Measurements from ENCODE around the gene CENPP. TPM values are rescaled to one million over a fixed set of nuclear protein-coding genes. Genes with fewer than 3 reads are reported as not detected.
"Not testable (repeated sequence)": the region's sequence is repeated elsewhere in the genome, so short reads cannot be mapped to it uniquely, and the experiment has no call there.

Gene CENPP
- total RNA-seq, 2 experiments from 2014 or later = 21.8 to 23.5 TPM

GRCh38 chr9:92545002-92545510, 219.3 kb downstream of the CENPP start:
- intact Hi-C loops (cut with micrococcal nuclease) = no loop called here
- H3K27ac Mint-ChIP-seq = no peak overlapping the region
- no peaks in the 10 kb centered on the region for H3K27me3 Mint-ChIP-seq
- no peak overlapping the region for H3K4me3 Mint-ChIP-seq
- no peak for DNase-seq
- ChIA-PET POLR2A (no interaction called here), CTCF (no interaction called here)
- no peaks in the 10 kb centered on the region for H3K9me3 Mint-ChIP-seq
- H3K36me3 Mint-ChIP-seq = peaks cover 5% of the 10 kb centered on the region
- H3K4me1 Mint-ChIP-seq (ENCODE audit: low read depth) = no peaks in the 10 kb centered on the region

DNA sequence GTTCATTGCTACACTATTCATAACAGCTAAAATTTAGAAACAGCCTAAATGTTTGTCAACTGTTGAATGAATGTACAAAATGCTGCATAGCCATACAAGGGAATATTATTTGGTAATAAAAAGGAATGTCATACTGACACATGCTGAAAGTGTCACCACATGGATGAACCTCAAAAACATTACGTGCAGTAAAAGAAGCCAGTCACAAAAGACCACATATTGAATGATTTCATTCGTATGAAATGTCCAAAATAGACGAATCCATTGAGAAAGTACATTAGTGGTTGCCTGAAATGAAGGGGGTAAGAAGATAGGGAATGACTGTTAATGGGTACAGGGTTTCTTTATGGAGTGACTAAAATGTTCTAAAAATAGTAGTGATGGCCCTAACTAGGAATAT, 221.6 kb downstream of the CENPP start:
- Mint-ChIP-seq H3K9me3 (no peaks in the 10 kb centered on the region), H3K4me3 (no peak overlapping the region), H3K27me3 (no peaks in the 10 kb centered on the region), H3K27ac (no peak overlapping the region), H3K4me1 (ENCODE audit: low read depth) (no peaks in the 10 kb centered on the region), H3K36me3 (peaks cover 5% of the 10 kb centered on the region)
- POLR2A ChIA-PET = no interaction called here
- intact Hi-C loops (cut with micrococcal nuclease) = no loop called here
- CTCF ChIA-PET = no interaction called here
- no peak for DNase-seq

DNA sequence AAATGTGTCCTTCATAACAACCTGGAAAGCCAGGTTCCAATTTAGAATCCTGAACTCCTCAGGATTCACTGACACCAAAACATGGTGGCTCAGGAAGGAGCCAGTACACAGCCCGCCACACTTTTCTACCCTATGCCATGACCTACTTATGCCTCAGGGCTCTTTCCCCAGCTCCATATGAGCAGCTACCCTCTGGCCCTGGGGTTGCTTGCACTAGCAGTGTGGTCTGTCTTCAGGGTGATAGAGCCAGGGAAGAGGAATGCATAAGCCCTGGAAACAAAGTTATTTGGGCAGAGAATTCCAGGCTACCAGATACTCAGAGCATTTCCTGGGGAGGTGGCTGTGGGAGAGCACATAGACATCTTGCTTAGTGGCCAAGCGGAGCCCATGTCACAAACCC, 225.0 kb downstream of the CENPP start:
- no peaks in the 10 kb centered on the region for H3K9me3 Mint-ChIP-seq
- no peaks in the 10 kb centered on the region for H3K4me1 Mint-ChIP-seq (ENCODE audit: low read depth)
- H3K36me3 Mint-ChIP-seq = peaks cover 5% of the 10 kb centered on the region
- ChIA-PET POLR2A (no interaction called here), CTCF (no interaction called here)
- DNase-seq = no peak
- H3K27me3 Mint-ChIP-seq = no peaks in the 10 kb centered on the region
- no peak overlapping the region for H3K4me3 Mint-ChIP-seq
- intact Hi-C loops (cut with micrococcal nuclease) = no loop called here
- no peak overlapping the region for H3K27ac Mint-ChIP-seq

DNA sequence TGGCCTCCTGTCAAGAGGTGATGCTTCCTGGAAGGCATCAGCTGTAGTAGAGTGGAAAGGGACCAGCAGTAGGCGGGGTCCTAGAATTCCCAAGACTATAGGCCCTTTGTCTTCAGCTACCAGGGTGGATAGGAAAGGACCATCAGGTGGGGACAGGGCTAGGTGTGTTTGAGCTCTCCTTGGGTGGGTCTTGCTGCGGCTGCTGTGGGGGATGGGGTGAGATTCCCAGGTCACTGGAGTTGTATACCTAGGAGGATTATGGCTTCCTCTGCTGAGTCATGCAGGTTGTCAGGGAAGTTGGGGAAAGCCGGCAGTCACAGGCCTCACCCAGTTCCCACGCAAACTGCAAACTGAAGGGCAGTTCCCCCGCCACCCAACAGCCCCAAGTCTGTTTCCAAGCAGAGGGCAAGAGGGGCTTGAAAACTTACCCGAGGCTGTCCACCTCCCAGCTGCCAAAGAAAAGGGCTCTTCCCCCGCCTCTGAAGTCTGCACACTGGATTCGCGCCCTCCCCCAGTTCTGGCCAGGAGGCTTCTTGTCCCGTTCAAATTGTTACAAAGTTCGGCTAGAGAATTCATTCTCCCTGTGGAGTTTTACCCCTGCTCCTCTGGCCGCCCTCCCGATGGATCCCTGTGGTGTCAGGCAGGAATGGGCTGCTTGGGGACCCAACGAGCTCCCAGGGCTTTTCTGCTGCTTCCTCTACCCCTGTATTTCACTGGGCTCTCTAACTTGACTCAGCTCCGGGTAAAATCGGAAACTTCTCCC, 233.0 kb downstream of the CENPP start:
- intact Hi-C loops (cut with micrococcal nuclease) = no loop called here
- H3K27ac Mint-ChIP-seq = no peak overlapping the region
- ChIA-PET CTCF (no interaction called here), POLR2A (no interaction called here)
- no peak for DNase-seq
- no peaks in the 10 kb centered on the region for H3K27me3 Mint-ChIP-seq
- peaks cover 2% of the 10 kb centered on the region for H3K36me3 Mint-ChIP-seq
- no peaks in the 10 kb centered on the region for H3K9me3 Mint-ChIP-seq
- H3K4me3 Mint-ChIP-seq = no peak overlapping the region
- H3K4me1 Mint-ChIP-seq (ENCODE audit: low read depth) = no peaks in the 10 kb centered on the region

DNA sequence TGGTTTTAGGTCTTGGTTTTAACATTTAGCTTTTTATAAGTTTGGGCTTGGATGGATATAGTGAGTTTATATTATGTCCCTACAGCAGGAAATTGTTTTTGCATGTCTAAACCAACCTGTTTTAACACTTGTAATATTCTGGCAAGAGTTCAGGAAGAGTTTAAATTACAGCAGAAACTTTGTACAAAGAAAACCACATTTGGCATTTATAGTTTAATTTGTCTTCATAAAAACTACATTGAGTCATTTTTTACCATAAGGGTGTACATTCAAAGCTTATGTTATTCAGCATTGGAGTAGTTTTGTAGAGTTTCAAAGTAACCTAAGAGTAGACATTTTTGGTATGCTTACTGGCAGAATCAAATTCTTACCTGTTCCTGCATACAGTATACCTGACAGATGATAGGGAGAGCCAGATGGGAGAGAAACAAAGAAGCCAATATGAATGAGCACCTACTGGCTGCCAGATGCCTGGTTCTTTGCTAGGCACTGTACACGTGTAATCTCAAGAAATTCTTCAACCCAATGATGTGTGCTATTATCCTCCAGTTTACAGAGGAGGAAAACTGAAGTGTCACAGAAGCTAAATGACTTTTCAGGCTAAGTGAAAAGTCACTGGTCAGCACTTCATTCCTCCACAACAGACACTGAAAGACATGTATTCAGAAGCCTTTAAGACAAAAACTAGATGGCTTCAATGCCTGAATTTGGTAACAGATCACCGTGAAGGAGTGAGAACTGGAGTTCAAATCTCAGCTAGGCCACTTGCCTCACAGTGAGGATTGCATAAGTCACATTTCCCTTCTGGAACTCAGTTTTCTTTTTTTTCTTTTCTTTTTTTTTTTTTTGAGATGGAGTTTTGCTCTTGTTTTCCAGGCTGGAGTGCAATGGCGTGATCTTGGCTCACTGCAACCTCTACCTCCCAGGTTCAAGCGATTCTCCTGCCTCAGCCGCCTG, 235.9 kb downstream of the CENPP start:
- CTCF ChIA-PET = no interaction called here
- POLR2A ChIA-PET = no interaction called here

DNA sequence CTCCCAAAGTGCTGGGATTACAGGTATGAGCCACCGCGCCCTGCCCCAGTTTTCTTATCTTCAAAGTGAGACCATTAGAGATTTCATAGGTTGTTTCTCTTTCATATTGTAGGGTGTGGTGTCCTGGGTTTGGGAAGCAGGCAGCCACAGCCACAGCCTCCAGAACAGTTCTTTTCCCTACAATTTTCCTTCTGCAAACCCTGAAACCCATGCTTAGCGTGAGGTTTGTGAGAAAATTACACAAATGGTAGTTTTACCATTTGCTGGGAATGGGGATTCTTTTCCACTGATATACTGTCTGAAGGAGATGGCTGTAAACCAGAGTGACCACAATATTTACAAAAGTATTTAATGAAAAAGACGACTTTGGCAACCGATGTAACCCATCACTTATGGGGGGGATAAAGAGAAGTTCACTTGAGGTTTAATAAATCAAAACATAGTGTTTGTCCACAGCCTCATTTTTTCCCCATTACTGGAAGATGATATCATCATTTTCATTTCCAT, 236.8 kb downstream of the CENPP start:
- intact Hi-C loops (cut with micrococcal nuclease) = no loop called here
- Mint-ChIP-seq H3K36me3 (peaks cover 3% of the 10 kb centered on the region), H3K27me3 (no peaks in the 10 kb centered on the region), H3K4me1 (ENCODE audit: low read depth) (no peaks in the 10 kb centered on the region), H3K4me3 (no peak overlapping the region), H3K9me3 (peaks cover 11% of the 10 kb centered on the region), H3K27ac (no peak overlapping the region)
- ChIA-PET CTCF (no interaction called here), POLR2A (no interaction called here)
- no peak for DNase-seq

More for the DNA sequence above, 235.9 kb downstream of the CENPP start:
- no peak overlapping the region for H3K27ac Mint-ChIP-seq
- no peaks in the 10 kb centered on the region for H3K27me3 Mint-ChIP-seq
- intact Hi-C loops (cut with micrococcal nuclease) = no loop called here
- H3K4me1 Mint-ChIP-seq (ENCODE audit: low read depth) = no peaks in the 10 kb centered on the region
- H3K36me3 Mint-ChIP-seq = peaks cover 3% of the 10 kb centered on the region
- DNase-seq = no peak
- no peak overlapping the region for H3K4me3 Mint-ChIP-seq
- H3K9me3 Mint-ChIP-seq = peaks cover 7% of the 10 kb centered on the region

DNA sequence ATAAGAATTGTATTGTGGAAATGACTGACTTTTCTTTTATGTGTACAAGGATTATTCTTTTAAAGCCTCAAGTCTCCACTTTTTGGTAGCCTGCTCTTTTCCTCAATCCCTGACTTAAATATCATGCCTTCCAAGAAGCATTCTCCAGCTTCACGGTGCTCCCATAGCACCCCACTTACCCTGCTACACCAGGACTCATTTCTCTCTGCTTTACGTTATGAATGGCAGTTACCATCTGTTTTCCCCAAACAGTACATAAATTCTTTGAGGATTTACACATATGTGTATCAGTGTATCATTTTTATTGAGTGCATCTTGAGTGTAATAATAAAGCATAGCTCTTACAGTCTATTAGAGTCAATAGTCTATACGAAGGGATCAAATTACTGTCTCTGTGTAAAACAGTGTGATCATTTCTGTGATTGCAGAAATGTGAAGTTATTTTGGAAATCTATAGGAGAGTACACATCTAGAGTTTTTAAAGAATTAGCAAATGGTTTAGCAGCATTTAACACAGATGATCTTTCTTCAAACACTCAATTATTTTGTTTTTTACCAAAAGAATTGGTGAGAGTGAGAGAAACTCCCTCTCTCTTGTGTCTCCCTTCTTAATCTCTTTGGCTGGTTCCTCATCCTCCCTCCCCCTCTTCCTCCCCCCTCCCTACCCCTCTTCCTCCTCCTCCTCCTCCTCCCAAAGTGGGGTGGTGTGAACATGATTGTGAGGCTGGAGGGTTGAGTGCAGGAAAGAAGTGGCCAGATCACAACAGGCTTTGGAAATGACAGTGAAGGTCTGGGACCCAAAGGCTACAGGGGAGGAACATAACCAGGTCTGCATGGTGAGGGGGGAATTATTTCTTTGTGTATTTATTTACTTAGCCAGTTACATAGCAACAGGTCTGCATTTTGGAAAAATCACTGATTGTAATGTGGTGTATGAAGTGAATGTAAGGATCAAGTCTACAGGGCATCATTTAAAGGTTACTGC, 237.7 kb downstream of the CENPP start:
- Mint-ChIP-seq H3K4me1 (ENCODE audit: low read depth) (no peaks in the 10 kb centered on the region), H3K36me3 (peaks cover 3% of the 10 kb centered on the region), H3K9me3 (peaks cover 11% of the 10 kb centered on the region), H3K27ac (no peak overlapping the region), H3K27me3 (no peaks in the 10 kb centered on the region), H3K4me3 (no peak overlapping the region)
- ChIA-PET CTCF (no interaction called here), POLR2A (no interaction called here)
- intact Hi-C loops (cut with micrococcal nuclease) = no loop called here
- DNase-seq = no peak

DNA sequence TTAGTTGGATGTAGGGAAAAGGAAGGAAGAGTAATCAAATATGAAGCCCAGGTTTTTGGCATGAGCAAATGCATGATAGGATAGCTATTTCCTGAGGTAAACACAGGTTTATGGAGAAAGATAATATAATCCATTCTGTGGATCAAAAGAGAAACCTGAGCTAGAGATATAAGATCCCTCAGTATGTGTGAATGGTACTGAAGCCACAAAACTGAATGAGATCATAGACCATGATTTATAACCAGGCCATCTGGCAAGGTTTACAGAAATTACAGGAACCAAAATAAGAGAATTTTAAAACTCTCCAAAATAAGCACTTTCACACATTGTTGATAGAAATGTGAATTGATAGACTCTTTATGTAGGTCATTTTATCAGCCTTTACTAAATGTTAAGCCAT, 238.8 kb downstream of the CENPP start:
- POLR2A ChIA-PET = no interaction called here

DNA sequence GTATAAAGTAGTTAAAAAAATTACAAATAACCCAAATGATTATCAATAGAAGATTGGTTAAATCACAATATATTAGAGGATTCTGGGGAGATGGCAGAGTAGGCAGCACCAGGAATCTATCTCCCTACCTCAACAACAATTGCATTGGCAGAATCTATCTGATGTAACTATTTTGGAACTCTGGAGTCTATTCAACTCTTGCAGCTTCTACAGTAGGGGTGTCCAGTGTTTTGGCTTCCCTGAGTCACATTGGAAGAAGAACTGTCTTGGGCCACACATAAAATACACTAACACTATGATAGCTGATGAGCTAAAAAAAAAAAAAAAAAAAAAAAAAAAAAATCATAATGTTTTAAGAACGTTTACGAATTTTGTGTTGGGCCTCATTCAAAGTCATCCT, 239.2 kb downstream of the CENPP start:
- no peaks in the 10 kb centered on the region for H3K4me1 Mint-ChIP-seq (ENCODE audit: low read depth)
- H3K4me3 Mint-ChIP-seq = no peak overlapping the region
- intact Hi-C loops (cut with micrococcal nuclease) = no loop called here
- ChIA-PET POLR2A (no interaction called here), CTCF (no interaction called here)
- H3K27ac Mint-ChIP-seq = no peak overlapping the region
- no peaks in the 10 kb centered on the region for H3K27me3 Mint-ChIP-seq
- peaks cover 3% of the 10 kb centered on the region for H3K36me3 Mint-ChIP-seq
- no peak for DNase-seq
- peaks cover 11% of the 10 kb centered on the region for H3K9me3 Mint-ChIP-seq

More for the DNA sequence above, 238.8 kb downstream of the CENPP start:
- Mint-ChIP-seq H3K27ac (no peak overlapping the region), H3K4me1 (ENCODE audit: low read depth) (no peaks in the 10 kb centered on the region), H3K9me3 (peaks cover 11% of the 10 kb centered on the region), H3K27me3 (no peaks in the 10 kb centered on the region), H3K36me3 (peaks cover 3% of the 10 kb centered on the region), H3K4me3 (no peak overlapping the region)
- intact Hi-C loops (cut with micrococcal nuclease) = no loop called here
- CTCF ChIA-PET = no interaction called here
- no peak for DNase-seq

- CTCF ChIA-PET; H3K4me1 Mint-ChIP-seq (ENCODE audit: low read depth); POLR2A ChIA-PET; H3K27me3 Mint-ChIP-seq; DNase-seq; H3K4me3 Mint-ChIP-seq; H3K27ac Mint-ChIP-seq; intact Hi-C loops (cut with micrococcal nuclease); H3K36me3 Mint-ChIP-seq: not testable (repeated sequence)
- H3K9me3 Mint-ChIP-seq = peaks cover 10% of the 10 kb centered on the region
These were observed 246.1 kb downstream of the CENPP start for GRCh38 chr9:92571871-92572270.

- H3K4me3 Mint-ChIP-seq; DNase-seq; H3K27me3 Mint-ChIP-seq; CTCF ChIA-PET; H3K36me3 Mint-ChIP-seq; H3K9me3 Mint-ChIP-seq; POLR2A ChIA-PET; H3K4me1 Mint-ChIP-seq (ENCODE audit: low read depth); H3K27ac Mint-ChIP-seq; intact Hi-C loops (cut with micrococcal nuclease): not testable (repeated sequence)
These were observed 247.9 kb downstream of the CENPP start for GRCh38 chr9:92573612-92574011.

DNA sequence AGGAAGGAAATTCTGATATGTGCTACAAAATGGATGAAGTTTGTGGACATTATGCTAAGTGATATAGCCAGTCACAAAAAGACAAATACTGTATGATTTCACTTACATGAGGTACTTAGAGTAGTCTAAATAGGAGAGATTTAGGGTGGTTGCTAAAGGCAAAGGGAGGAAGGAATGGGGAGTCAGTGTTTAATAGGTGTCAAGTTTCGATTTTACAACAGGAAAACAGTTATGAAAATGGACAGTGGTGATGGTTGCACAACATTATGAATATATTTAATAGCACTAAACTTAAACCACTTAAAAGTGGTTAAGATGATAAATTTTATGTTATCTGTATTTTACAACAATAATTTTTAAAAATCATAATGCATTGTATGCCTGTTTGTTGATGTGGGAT, 250.4 kb downstream of the CENPP start:
- H3K9me3 Mint-ChIP-seq = peaks cover 8% of the 10 kb centered on the region
- ChIA-PET POLR2A (no interaction called here), CTCF (no interaction called here)
- H3K4me3 Mint-ChIP-seq = no peak overlapping the region
- no peaks in the 10 kb centered on the region for H3K27me3 Mint-ChIP-seq
- DNase-seq = no peak
- intact Hi-C loops (cut with micrococcal nuclease) = no loop called here
- peaks cover 2% of the 10 kb centered on the region for H3K36me3 Mint-ChIP-seq
- no peak overlapping the region for H3K27ac Mint-ChIP-seq
- H3K4me1 Mint-ChIP-seq (ENCODE audit: low read depth) = no peaks in the 10 kb centered on the region

Measured in activated CD4-positive, alpha-beta memory T cell treated with anti-CD3 and anti-CD28 coated beads for 36 hours (primary cell).